GM18526 (cell line): Measurements from ENCODE around the gene CERCAM.

ENCODE experiments used
- POLR2A ChIP-seq: IDR thresholded peaks from 3 replicates; pipeline ENCODE4 v1.6.1; 2011; ENCODE audit not compliant: insufficient read length; ENCODE audit errors: extremely low read depth

The CERCAM gene

DNA sequence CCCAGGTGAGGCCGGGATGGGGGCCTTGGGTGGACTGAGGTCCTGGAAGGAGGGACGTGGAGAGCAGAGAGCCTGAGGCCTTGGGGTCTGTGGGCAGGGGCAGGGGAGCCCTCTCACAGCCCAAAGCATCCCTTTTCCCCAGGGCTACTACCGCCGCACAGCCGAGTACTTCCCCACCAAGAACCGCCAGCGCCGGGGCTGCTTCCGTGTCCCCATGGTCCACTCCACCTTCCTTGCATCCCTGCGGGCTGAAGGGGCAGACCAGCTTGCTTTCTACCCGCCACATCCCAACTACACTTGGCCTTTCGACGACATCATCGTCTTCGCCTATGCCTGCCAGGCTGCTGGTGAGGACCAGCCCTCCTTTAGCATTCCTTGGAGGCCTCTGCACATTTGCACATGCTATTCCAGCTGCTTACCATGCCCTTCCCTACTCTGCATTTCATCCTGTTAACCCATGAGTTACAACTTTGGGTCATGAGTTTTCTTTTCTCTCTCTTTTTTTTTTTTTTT, 3.7 kb downstream of the CERCAM start:
- no peak for TF ChIP-seq POLR2A

- TF ChIP-seq POLR2A, result no peak
Measured at GRCh38 chr9:128428644-128429512, 8.2 kb downstream of the CERCAM start.

DNA sequence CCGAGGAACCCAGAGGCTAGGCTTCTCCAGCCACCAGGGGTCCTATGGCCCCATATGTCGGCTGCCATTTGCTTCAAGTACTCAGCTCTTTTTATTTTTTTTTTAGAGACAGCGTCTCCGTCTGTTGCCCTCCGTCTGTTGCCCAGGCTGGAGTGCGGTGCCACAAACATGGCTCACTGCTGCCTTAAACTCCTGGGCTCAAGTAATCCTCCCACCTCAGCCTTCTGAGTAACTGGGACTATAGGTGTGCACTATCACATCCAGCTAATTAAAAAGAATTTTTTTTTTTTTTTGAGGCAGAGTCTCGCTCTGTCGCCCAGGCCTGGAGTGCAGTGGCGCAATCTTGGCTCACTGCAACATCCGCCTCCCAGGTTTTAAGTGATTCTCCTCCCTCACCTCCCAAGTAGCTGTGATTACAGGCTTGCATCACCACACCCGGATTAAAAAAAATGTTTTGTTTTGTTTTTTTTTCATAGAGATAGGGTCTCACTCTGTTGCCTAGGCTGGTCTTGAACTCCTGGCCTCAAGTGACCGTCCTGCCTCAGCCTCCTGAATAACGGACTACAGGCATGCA, 8.9 kb downstream of the CERCAM start:
- TF ChIP-seq POLR2A, result no peak

GRCh38 chr9:128431207-128431606, 10.6 kb downstream of the CERCAM start:
- TF ChIP-seq POLR2A, result no peak

DNA sequence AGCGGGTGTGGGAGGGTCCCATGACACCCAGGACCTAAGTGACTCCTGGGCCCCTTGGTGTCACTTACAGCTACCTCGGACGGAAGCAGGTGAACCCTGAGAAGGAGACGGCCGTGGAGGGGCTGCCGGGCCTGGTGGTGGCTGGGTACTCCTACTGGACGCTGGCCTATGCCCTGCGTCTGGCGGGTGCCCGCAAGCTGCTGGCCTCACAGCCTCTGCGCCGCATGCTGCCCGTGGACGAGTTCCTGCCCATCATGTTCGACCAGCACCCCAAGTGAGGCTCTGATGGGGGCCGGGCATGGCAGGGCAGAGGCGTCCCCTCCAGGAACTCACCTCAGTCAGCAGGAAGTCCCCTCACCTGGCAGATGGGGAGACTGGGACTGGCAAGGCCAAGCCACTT, 13.7 kb downstream of the CERCAM start:
- TF ChIP-seq POLR2A, result no peak

DNA sequence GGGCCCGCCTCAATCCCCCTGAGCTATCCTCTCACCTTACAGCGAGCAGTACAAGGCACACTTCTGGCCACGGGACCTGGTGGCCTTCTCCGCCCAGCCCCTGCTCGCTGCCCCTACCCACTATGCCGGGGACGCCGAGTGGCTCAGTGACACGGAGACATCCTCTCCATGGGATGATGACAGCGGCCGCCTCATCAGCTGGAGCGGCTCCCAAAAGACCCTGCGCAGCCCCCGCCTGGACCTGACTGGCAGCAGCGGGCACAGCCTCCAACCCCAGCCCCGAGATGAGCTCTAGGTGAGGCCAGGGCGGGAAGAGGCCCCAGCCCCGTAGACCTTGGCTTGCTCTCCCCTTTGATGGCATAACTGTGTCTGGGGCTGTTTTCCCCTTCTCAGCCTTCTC, 15.0 kb downstream of the CERCAM start:
- TF ChIP-seq POLR2A, result no peak

DNA sequence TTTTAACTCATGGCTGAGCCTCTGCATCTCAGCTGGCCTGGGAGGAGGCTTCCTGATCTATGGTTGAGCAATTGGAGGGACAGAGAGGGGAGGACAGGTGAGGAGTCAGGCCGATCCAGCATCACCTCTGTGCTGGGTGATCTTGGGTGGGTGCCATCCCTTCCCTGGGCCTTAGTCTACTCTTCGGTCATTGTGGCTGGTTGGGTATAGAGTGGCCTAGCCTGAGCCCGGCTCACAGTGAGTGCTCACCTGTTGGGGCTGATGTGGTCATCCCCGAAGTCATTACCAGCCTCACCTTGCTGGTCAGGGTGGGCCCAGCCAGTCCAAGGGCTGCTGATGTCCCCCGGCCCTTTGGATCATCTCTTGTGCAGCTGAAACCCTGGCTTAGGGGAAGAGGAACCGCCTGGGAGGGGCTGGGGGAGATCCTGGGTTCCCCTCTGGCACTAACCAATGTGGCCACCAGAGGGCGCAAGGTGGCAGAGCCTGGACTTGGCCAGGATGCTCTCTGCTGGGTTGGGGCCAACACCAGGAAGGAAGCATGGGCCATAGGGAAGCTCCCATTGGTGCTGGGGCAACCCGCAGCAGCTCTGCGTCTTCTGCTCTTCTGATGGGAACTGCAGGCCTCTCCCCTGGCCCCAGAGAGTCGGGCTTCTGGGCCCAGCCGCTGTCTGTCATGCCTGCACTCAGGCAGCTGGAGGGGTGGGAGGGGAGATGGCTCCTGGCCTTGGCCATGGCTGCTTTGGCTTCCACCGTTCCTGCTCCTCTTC, 17.9 kb downstream of the CERCAM start:
- no peak for TF ChIP-seq POLR2A

GRCh38 chr9:128439273-128439672, 18.6 kb downstream of the CERCAM start:
- no peak for TF ChIP-seq POLR2A

- TF ChIP-seq POLR2A, result no peak
Measured at GRCh38 chr9:128442150-128442549, 21.5 kb downstream of the CERCAM start.

- no peak for TF ChIP-seq POLR2A
Measured at GRCh38 chr9:128448746-128449145, 28.1 kb downstream of the CERCAM start.

- TF ChIP-seq POLR2A, result no peak
Measured at GRCh38 chr9:128454991-128455390, 34.3 kb downstream of the CERCAM start.

DNA sequence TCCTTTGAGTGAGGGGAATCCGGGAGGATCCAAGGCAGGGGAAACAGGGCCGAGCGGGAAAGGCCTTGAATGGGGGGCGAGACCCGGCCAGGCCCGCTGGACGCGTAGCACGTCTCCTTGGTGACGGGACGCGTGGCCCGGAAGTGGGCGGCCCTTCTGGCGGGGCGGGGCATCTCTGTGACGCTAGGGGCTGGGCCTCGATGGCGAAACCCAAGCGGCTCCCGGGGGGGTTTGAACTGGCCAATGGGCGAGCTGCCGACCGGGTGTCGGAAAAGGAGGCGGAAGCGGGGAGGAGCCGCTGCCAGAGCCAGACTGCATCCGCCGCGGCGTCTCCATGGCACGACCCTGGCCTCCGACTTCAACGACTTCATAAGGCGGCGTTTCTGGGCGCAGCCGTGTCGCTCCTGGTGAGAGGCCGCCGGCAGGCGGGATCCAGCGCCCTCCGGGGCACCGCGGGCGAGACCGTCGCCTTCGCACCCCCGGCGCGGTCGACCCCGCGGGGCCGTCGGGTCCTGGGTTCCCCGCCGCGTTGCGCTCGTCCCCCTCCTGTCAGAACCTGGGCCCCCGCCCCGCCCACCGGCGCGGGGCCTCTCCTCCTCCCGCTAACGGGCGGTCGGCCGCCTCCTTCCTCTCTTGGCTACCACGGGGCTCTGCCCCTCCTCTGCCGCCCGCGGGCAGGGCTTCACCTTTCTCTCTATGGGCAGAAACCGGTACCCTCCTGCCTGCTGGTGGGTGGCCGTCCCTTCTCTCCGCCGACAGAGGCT, 35.4 kb downstream of the CERCAM start, which contains the start of gene ODF2:
TSS of gene ODF2 (plus strand) at position 158 of the 764 bp plus-strand sequence. CDS start at position 244, 86 bp downstream.
- TF ChIP-seq POLR2A, result peak; percentile 88

DNA sequence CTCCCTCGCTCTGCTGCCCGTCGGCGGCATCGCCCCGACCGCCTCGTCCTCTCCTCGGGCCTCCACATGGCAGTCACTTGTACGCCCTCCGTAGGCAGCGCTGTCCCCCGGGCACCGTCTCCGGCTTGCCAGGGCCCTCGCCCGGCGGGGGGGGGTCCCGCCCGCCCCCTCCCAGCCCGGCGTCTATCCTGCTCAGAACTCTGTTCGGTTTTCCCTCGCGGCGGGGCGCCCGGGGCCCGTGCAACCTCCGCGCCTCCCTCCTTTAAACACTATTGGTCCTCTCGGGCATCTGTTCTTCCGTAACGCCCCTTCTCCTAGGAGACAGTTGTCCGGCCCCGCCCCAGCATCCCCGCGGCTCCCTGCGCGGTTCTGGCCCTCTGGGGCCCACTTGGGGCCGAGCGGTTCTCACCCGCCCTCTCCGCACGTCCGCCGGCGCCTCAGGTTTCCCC, 36.0 kb downstream of the CERCAM start:
- no peak for TF ChIP-seq POLR2A

GRCh38 chr9:128457207-128457606, 36.5 kb downstream of the CERCAM start:
- no peak for TF ChIP-seq POLR2A

- TF ChIP-seq POLR2A, result no peak
Measured at GRCh38 chr9:128459011-128459410, 38.4 kb downstream of the CERCAM start.

- TF ChIP-seq POLR2A, result no peak
Measured at GRCh38 chr9:128469070-128469469, 48.4 kb downstream of the CERCAM start.
